ENCODE data around the gene ZFYVE21.
A peak's percentile ranks its signal among the peaks of the same experiment; 100 is the strongest.

The ZFYVE21 gene

DNA sequence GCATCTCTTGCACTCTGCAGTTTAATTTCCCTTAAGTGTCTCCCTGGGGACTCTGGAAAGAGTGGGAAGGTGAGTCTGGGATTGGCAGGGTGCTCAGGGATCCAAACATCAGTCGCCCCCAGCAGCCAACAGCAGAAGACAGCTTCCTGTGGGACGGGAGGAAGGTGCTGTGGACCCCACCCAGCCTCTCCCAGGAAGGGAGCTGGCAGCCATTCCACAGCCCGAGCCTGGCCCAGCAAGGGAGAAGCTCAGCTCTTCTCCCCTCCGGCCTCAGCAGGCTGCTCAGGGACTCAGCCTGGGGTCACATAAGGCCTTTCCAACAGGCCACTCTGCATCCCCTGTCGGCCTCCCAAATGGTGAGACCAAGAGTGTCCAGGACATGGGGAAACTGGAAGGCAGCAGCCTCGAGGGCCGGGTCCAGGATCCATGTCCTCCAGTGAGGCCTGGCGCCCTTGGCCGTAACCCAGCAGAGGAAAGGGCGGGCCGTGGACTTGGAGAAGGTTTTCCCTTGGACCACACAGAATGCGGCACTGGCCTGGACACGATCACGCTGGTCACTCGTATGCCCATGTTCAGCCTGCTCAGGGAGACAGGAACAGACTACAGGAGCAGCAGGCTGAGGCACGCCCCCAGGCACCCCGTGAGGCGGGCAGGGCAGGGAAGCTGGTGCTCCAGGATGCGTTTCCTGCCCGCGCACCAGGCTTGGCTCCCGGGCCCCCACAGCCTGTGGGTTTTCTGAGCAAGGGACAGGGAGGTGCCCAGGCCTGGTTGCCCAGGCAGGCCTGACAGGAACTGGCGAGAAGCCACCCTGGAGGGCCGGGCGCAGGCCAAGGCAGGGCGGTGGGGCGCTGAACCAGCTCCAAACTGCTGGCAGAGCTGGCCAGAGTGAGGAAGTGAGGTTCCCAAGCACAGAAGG is 3.8 kb upstream of the ZFYVE21 start:
- H3K4me3 ChIP-seq, result no peak overlapping the region
- TF ChIP-seq Cebpa-rat (IDR thresholded peaks at IDR 0.05), result no peak
- no peaks in the 10 kb centered on the region for H3K27me3 ChIP-seq
- peak overlapping the region in 5 of 11 experiments; percentile 3 to 38 (median 17); a peak in 4 of 22 replicates for H3K27ac ChIP-seq
- peaks cover 21 to 46% (median 31%) of the 10 kb centered on the region in 10 experiments for H3K4me1 ChIP-seq
- H3K4me2 ChIP-seq, result peak overlapping the region in 4 of 11 experiments; percentile 7 to 42 (median 19); a peak in 4 of 22 replicates
- peak overlapping the region in 10 of 11 experiments; percentile 8 to 98 (median 46); a peak in 14 of 22 replicates for H3K9ac ChIP-seq
- H4K20me1 ChIP-seq, result peaks cover 2 to 77% (median 59%) of the 10 kb centered on the region in 11 experiments; a peak in 21 of 22 replicates
- H3K36me3 ChIP-seq, result peaks cover 26 to 66% (median 55%) of the 10 kb centered on the region in 11 experiments; a peak in 21 of 22 replicates
- H3K9me3 ChIP-seq (replicated peaks in 1 of 11), result no peaks in the 10 kb centered on the region

DNA sequence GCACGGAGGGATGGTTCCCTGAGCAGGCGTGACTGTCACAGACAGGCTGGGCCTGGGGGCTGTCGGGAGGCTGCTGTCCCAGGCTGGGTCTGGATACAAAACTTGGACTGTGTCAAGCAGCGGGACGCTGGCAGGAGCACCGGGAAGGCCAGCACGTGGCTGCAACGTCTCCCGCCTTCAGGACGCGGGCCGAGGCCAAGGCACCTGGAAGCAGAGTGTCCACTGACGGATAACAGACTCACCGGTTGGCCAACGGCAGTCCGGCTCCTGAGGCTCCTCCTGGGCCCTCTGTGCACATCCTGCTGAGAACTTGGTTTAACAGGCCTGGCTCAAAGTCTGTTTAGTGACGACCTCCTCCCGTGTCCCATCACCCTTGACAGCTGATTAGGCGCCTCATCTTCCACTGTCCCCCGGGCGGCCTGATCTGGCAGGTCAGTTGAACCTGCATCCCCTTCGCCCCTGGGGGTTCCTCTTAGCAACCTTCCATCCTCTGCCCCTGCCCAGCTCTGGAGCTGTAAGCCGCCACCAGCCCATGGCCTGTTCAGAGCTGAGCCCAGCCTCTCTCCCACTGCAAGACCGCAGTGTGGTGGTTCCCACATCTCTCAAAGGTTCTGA is 2.9 kb upstream of the ZFYVE21 start:
- H3K4me3 ChIP-seq, result no peak overlapping the region
- H3K9me3 ChIP-seq (replicated peaks in 1 of 11), result no peaks in the 10 kb centered on the region
- peaks cover 16 to 57% (median 45%) of the 10 kb centered on the region in 11 experiments; a peak in 21 of 22 replicates for H3K36me3 ChIP-seq
- peaks cover 29 to 56% (median 40%) of the 10 kb centered on the region in 10 experiments for H3K4me1 ChIP-seq
- TF ChIP-seq Cebpa-rat (IDR thresholded peaks at IDR 0.05), result no peak
- H4K20me1 ChIP-seq, result peaks cover 12 to 77% (median 58%) of the 10 kb centered on the region in 11 experiments; a peak in 21 of 22 replicates
- peak overlapping the region in 4 of 11 experiments; percentile 3 to 94 (median 36); a peak in 4 of 22 replicates for H3K27ac ChIP-seq
- H3K4me2 ChIP-seq, result peak overlapping the region in 4 of 11 experiments; percentile 80 to 95 (median 93); a peak in 3 of 22 replicates
- H3K27me3 ChIP-seq, result no peaks in the 10 kb centered on the region
- H3K9ac ChIP-seq, result peak overlapping the region in 9 of 11 experiments; percentile 46 to 98 (median 96); a peak in 15 of 22 replicates

- Histone ChIP-seq H3K4me2 (peak overlapping the region; percentile 80 to 98 (median 93); a peak in 21 of 22 replicates), H3K4me3 (peak overlapping the region in 9 of 10 experiments; percentile 78 to 94 (median 86); a peak in 12 of 20 replicates), H3K9ac (peak overlapping the region; percentile 87 to 98 (median 96); a peak in 20 of 22 replicates), H3K27me3 (no peaks in the 10 kb centered on the region), H3K9me3 (replicated peaks in 1 of 11) (no peaks in the 10 kb centered on the region), H3K27ac (peak overlapping the region in 8 of 11 experiments; percentile 94 to 97 (median 95); a peak in 11 of 22 replicates), H3K36me3 (peaks cover 9 to 56% (median 38%) of the 10 kb centered on the region in 11 experiments; a peak in 21 of 22 replicates), H4K20me1 (peaks cover 19 to 77% (median 61%) of the 10 kb centered on the region in 11 experiments; a peak in 21 of 22 replicates), H3K4me1 (peaks cover 35 to 63% (median 45%) of the 10 kb centered on the region in 10 experiments)
- TF ChIP-seq Cebpa-rat (IDR thresholded peaks at IDR 0.05), result no peak
Observed at GRCh38 chr14:103713304-103714062, 2.1 kb upstream of the ZFYVE21 start.

DNA sequence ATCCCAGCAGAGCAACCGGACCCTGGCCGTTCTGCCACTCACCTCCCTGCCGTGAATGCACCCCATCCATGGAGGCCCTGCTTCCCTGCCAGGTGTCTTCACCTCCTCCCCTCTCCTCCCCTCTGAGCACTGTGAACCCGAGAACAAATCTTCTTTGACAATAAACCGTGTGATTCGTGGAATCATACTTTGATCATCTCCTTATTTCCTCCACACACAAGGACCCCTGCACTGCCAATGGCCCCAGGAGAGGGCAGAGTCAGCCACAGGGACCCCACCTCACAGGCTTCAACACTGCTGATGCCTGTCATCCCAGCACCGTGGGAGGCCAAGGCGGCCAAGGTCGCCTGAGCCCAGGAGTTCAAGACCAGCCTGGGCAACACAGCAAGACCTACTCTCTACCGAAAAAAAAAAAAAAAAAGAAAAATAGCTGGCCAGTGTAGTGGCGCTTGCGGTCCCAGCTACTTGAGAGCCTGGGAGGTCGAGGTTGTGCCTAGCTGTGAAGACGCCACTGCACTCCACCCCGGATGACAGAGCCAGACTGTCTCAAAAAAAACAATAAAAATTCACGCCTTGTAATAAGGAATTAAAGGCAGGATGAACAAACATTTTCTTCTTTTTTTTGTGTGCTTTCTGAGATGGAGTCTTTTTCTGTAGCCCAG is 1.4 kb upstream of the ZFYVE21 start:
- H4K20me1 ChIP-seq, result peaks cover 26 to 77% (median 61%) of the 10 kb centered on the region in 11 experiments; a peak in 21 of 22 replicates
- no peaks in the 10 kb centered on the region for H3K27me3 ChIP-seq
- no peak for TF ChIP-seq Cebpa-rat (IDR thresholded peaks at IDR 0.05)
- H3K9me3 ChIP-seq (replicated peaks in 1 of 11), result no peaks in the 10 kb centered on the region
- H3K9ac ChIP-seq, result peak overlapping the region; percentile 87 to 98 (median 96)
- H3K4me3 ChIP-seq, result peak overlapping the region; percentile 78 to 94 (median 86)
- H3K27ac ChIP-seq, result peak overlapping the region in 10 of 11 experiments; percentile 74 to 97 (median 95); a peak in 19 of 22 replicates
- H3K4me1 ChIP-seq, result peaks cover 42 to 68% (median 51%) of the 10 kb centered on the region in 10 experiments
- peak overlapping the region; percentile 80 to 98 (median 93) for H3K4me2 ChIP-seq
- peaks cover 4 to 51% (median 31%) of the 10 kb centered on the region in 11 experiments; a peak in 19 of 22 replicates for H3K36me3 ChIP-seq

- Histone ChIP-seq H3K27ac (peak overlapping the region; percentile 36 to 77 (median 68); a peak in 21 of 22 replicates), H3K36me3 (peaks cover 0 to 31% (median 15%) of the 10 kb centered on the region in 11 experiments; a peak in 14 of 22 replicates), H3K9me3 (replicated peaks in 1 of 11) (no peaks in the 10 kb centered on the region), H3K4me3 (peak overlapping the region; percentile 78 to 94 (median 85)), H3K9ac (peak overlapping the region; percentile 77 to 98 (median 91)), H3K27me3 (no peaks in the 10 kb centered on the region), H3K4me2 (peak overlapping the region; percentile 95 to 100 (median 99)), H3K4me1 (peaks cover 48 to 73% (median 59%) of the 10 kb centered on the region in 10 experiments), H4K20me1 (peaks cover 47 to 86% (median 68%) of the 10 kb centered on the region in 11 experiments; a peak in 21 of 22 replicates)
- TF ChIP-seq Cebpa-rat (IDR thresholded peaks at IDR 0.05), result no peak
Observed at GRCh38 chr14:103716091-103716801, 636 bp downstream of the ZFYVE21 start.

GRCh38 chr14:103716899-103717411 is 1.3 kb downstream of the ZFYVE21 start:
- H3K4me1 ChIP-seq, result peaks cover 41 to 66% (median 56%) of the 10 kb centered on the region in 10 experiments
- H3K4me3 ChIP-seq, result peak overlapping the region; percentile 78 to 94 (median 85)
- H3K27ac ChIP-seq, result no peak overlapping the region; a peak in 1 of 22 replicates
- no peaks in the 10 kb centered on the region for H3K27me3 ChIP-seq
- H3K4me2 ChIP-seq, result peak overlapping the region; percentile 95 to 100 (median 99)
- H3K9ac ChIP-seq, result peak overlapping the region; percentile 77 to 98 (median 91)
- H3K36me3 ChIP-seq, result peaks cover 0 to 26% (median 12%) of the 10 kb centered on the region in 11 experiments; a peak in 13 of 22 replicates
- no peak for TF ChIP-seq Cebpa-rat (IDR thresholded peaks at IDR 0.05)
- no peaks in the 10 kb centered on the region for H3K9me3 ChIP-seq (replicated peaks in 1 of 11)
- peaks cover 54 to 86% (median 73%) of the 10 kb centered on the region in 11 experiments; a peak in 21 of 22 replicates for H4K20me1 ChIP-seq

DNA sequence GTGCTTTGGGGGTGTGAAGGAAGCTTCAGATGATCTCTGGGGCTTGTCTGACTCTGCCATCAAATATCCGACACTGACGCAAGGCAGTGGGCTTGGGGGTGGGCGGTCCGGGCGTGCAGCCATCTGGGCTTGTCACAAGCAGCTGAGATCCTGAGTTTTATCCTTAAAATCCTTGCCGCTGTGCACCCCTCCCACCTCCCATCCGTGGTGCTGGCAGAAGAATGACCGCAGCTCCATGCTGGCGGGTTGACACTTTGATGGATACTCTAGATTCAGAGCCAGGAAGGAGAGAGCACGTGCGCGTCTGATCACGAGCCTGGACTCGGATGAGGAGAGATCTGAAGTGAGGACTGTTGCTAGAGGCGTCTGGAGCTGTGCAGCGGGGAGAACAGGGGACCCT is 3.0 kb downstream of the ZFYVE21 start:
- Histone ChIP-seq H4K20me1 (peaks cover 59 to 84% (median 73%) of the 10 kb centered on the region in 11 experiments; a peak in 20 of 22 replicates), H3K36me3 (peaks cover 0 to 12% (median 2%) of the 10 kb centered on the region in 11 experiments; a peak in 10 of 22 replicates), H3K9me3 (replicated peaks in 1 of 11) (no peaks in the 10 kb centered on the region), H3K4me3 (no peak overlapping the region), H3K4me2 (peak overlapping the region; percentile 5 to 96 (median 34); a peak in 17 of 22 replicates), H3K9ac (0 out of 22 replicates have a peak overlapping the region, but pooled peaks of 1 of the 11 experiments have one; percentile 11), H3K27ac (no peak overlapping the region), H3K27me3 (no peaks in the 10 kb centered on the region), H3K4me1 (peaks cover 33 to 53% (median 48%) of the 10 kb centered on the region in 10 experiments)
- no peak for TF ChIP-seq Cebpa-rat (IDR thresholded peaks at IDR 0.05)
